Skeletal muscle satellite cell (primary cell): ENCODE results near the gene MATCAP1.

Source experiments
- H3K27me3 ChIP-seq: 2 replicates; pipeline ENCODE4 v1.7.0; 2013; ENCODE audit warnings: low read length; ENCODE audit not compliant: control insufficient read depth, insufficient read depth
- H3K36me3 ChIP-seq: 2 replicates; pipeline ENCODE4 v1.7.0; 2013; ENCODE audit warnings: mild to moderate bottlenecking, control low read depth, low read length; ENCODE audit not compliant: insufficient read depth
- H3K4me1 ChIP-seq: 2 replicates; pipeline ENCODE4 v1.7.0; 2013; ENCODE audit warnings: low read length; ENCODE audit not compliant: control insufficient read depth, insufficient read depth
- H3K4me2 ChIP-seq: 2 replicates; pipeline ENCODE4 v1.7.0; 2013; ENCODE audit warnings: mild to moderate bottlenecking, low read length
- H3K4me3 ChIP-seq: 2 replicates; pipeline ENCODE4 v1.7.0; 2013; ENCODE audit warnings: low read length
- H3K9ac ChIP-seq: 2 replicates; pipeline ENCODE4 v1.7.0; 2013; ENCODE audit warnings: mild to moderate bottlenecking, low read depth, low read length, moderate library complexity
- H3K9me3 ChIP-seq: replicated peaks from 2 replicates; pipeline ENCODE4 v1.7.0; 2013; ENCODE audit warnings: mild to moderate bottlenecking, control low read depth, low read length

MATCAP1 gene

DNA sequence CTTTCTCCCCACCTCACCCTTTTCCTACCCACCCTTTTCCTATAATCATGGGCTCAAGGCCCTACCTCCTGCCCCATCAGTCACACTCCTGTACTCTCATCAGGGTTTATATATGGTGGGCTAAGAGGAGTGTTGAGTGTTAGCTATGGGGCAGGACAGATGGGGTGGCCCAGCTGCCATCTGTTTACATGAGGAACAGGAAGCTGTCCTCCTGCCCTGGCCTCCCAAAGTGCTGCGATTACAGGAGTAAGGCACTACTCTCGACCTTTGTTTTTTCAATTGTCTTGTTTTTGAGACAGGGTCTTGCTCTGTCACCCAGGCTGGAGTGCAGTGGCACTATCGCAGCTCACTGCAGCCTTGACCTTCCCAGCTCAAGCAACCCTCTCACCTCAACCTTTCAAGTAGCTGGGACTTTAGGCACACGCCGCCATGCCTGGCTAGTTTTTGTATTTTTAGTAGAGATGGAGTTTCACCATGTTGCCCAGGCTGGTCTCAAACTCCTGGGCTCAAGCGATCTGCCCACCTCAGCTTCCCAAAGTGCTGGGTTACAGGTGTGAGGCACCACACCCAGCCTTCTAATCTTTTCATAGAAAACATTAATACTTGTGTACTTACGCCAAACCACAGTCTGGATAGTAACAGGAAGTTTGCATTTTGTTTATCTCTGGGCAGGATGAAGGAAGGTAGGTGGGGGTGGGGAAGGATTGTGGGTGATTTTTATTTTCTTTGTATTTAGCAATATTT is 25.7 kb downstream of the MATCAP1 start:
- H3K36me3 ChIP-seq: no peaks in the 10 kb centered on the region
- no peak overlapping the region for H3K4me2 ChIP-seq
- H3K27me3 ChIP-seq: peaks cover 6% of the 10 kb centered on the region
- H3K9me3 ChIP-seq: no peaks in the 10 kb centered on the region
- H3K4me1 ChIP-seq: peaks cover 25% of the 10 kb centered on the region
- H3K4me3 ChIP-seq: no peak overlapping the region
- no peak overlapping the region for H3K9ac ChIP-seq

DNA sequence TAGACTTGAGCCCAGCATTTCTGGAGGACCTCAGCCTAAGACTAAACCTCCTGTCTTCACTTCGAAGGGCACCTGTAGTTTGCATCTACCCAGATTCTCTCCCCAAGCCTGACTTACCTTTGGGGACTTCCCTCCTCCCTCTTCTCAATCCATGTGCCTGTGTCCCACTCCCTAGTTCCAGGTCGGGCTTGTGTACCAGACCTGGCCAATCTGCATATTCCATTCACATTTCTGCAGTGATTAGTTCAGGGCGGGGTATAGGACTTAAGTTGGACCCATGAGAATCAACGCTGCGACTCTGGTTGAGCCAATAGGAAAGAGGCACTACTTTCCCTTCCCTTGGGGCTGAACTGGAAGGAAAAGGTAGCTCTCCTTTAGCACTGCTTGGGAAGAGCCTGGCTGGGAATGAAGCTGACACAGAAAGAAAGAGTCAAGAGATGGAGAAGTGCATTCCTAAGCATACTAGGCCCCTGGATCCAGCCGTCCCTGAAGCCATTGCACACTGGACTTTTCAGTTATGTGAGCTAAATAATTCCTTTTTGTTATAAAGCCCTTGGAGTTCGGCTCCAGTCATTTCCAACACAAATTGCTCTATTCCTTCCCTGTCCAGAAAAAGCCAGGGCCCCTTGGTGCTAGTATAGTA is 26.5 kb downstream of the MATCAP1 start:
- no peak overlapping the region for H3K9ac ChIP-seq
- H3K4me2 ChIP-seq: no peak overlapping the region
- H3K36me3 ChIP-seq: no peaks in the 10 kb centered on the region
- no peaks in the 10 kb centered on the region for H3K27me3 ChIP-seq
- no peak overlapping the region for H3K4me3 ChIP-seq
- no peaks in the 10 kb centered on the region for H3K9me3 ChIP-seq
- H3K4me1 ChIP-seq: peaks cover 19% of the 10 kb centered on the region

DNA sequence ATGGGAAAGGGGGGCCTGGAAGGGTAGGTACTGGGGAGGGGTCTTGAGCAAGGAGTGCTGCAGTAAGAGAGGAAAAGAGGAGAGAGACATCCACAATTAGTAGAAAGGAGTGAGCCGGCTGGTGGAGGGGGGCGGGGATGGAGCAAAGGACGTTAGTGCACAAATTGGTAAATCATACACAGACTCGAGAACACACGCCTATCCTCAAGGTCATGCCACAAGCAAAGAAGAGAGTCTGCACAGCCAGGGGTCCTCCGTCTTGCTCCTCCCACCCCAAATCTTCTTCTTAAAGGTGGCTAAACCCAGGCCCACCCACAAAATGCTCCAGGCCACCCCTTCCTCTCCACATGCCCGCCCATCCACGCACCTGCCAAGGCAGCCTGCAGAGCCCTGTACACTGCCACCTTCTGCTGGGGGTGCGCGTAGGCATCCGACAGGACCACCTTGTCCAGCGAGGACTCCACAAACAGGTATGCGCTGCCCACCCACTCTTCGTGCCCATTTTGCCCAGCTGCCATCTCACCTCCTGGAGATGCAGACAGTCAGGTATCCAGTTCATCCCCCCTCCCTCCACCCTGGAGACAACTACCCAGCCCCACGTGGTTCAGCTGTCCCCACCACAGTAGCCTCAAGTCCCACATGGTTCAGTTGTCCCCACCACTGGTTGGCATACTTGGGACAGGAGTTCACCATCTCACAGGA is 27.5 kb downstream of the MATCAP1 start:
- H3K36me3 ChIP-seq: no peaks in the 10 kb centered on the region
- H3K4me1 ChIP-seq: peaks cover 19% of the 10 kb centered on the region
- no peak overlapping the region for H3K4me3 ChIP-seq
- H3K27me3 ChIP-seq: no peaks in the 10 kb centered on the region
- no peak overlapping the region for H3K4me2 ChIP-seq
- no peaks in the 10 kb centered on the region for H3K9me3 ChIP-seq
- no peak overlapping the region for H3K9ac ChIP-seq

DNA sequence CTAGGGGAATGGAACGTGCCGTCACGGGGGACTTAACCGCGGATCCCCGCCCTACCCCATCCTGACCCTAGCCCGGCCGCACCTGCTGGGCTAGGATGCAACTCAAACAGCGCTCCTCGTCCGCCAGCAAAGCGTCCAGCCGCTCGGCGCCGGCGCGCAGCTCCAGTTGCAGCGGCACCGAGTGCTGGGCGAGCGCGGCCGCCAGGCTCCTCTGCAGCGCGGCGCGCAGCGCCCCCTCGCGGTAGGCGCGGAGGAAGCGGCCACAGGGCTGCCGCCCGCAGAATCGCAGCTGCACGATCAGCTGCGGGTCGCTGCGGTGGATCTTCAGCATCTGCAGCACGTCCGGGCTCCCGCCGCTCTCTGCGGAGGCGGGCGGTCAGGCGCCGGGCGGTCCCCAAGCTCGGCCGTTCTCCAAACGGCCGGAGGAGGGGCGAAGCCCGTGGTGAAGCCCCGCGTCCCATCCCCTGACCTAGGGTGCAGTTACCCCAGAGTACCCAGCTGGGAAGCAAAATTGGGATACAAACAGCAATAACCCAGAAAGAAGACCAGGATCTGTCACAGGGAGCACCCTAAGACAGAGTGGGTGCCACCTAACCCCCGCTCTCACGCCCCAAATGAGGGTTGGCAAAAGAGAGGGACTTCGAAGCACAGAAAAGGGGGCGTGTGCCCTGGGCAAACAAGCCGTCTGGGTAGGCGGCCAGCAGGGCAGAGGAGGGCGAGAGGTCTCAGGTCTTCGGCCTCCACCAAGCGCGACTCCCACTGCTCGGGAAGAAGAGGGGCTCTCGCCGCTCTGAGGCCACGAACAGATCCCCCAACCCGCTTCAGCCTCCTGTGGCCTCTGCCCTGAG is 28.2 kb downstream of the MATCAP1 start:
- Histone ChIP-seq H3K4me2 (peak overlapping the region; percentile 87), H3K4me1 (peaks cover 20% of the 10 kb centered on the region), H3K27me3 (no peaks in the 10 kb centered on the region), H3K9ac (no peak overlapping the region), H3K9me3 (no peaks in the 10 kb centered on the region), H3K36me3 (no peaks in the 10 kb centered on the region), H3K4me3 (peak overlapping the region; percentile 57)

DNA sequence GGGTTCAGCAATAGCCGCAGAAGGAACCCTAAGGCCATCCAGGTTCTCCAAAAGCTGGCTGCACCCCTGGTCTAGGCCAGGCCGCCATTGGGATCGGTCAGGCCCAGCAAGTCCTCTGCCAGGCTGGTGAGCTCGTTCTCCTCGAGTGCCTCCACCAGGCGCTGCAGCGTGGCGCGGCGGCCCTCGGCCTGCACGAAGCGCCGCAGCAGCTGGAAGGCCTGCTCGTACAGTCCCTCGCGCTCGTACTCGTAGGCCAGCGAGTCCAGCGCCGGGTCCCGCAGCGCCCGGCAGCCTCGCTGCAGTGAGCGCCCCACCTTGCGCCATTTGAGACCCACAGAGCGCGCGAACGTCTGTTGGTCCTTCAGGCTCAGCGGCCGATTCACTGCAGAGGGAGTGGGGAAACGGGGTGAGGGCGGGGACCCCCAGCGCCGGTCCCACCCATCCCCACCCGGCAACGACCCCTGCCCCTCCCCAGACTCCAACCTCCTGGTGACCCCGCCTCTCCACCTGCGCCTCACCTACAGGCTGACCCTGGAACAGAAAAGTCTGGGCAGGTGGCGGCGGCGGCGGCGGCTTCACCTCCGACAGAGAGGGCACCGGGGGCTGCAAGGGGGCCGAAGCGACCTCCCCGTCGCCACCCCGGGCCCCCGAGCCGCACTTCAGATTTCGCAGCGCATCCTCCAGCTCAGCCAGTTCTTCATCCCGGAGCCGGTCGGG is 29.0 kb downstream of the MATCAP1 start:
- Histone ChIP-seq H3K9me3 (no peaks in the 10 kb centered on the region), H3K4me2 (peak overlapping the region; percentile 87), H3K4me3 (peak overlapping the region; percentile 57), H3K4me1 (peaks cover 25% of the 10 kb centered on the region), H3K27me3 (no peaks in the 10 kb centered on the region), H3K36me3 (peaks cover 4% of the 10 kb centered on the region), H3K9ac (no peak overlapping the region)

DNA sequence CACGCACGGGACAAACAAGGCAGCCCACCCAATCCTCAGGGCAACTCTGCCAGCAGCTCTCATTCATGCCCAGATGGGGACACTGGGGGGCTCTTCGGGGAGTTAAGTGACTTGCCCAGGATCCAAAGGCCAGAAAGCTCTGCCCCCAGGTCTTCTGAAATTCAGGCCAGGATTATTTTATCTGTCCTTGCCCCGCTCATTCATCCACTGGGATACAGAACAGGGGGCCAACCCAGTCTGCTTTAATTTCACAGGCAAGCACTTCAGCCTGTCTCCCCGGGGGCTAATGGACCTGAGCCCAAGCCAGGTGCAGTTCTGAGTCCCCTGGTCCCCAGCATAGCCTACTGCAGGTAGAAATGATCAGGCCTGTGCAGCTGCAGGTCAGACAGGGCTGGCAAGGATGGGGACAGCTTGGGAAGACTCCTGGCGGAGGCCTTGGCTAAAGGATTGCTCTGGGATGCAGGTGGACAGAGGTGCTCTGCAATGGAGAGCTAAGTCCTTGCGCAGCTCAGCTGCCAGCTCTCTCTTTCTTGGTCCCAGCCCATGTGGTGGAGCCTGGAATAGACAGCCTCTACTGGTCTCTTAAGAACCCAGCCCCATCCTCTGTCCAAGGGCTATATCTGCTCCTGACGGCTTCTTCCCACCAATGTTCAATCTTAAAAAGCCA is 32.2 kb downstream of the MATCAP1 start:
- no peaks in the 10 kb centered on the region for H3K9me3 ChIP-seq
- peak overlapping the region; percentile 89 for H3K4me3 ChIP-seq
- peaks cover 28% of the 10 kb centered on the region for H3K36me3 ChIP-seq
- peak overlapping the region; percentile 93 for H3K9ac ChIP-seq
- H3K4me1 ChIP-seq: peaks cover 21% of the 10 kb centered on the region
- peak overlapping the region; percentile 90 for H3K4me2 ChIP-seq
- no peaks in the 10 kb centered on the region for H3K27me3 ChIP-seq

DNA sequence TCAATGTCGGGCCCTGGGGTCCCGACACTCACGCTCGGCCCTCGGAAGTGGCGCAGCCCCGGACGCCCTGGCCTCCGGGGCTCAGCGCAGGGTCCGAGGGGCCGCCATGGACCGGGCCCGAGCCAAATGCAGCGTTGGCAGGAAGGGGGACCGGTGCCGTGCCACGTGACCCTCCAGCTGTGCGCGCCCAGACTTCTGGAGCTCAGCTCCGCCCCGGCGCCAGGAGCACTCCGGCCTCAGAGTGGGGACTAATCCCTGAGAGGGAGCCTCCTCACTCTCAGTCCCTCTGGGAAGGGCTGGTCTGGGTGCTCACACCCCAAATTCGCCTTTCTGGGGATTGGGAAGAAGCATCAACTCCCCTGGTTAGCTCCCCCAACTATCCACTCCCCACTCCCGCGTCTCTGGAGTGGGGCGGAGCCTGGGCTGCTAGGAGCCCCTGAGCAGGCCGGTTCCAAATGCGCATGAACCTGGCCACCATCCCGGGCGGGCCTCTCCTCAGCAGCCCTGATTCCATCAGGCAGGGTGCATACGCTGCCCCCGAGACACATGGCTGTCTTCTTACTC is 32.8 kb downstream of the MATCAP1 start, which contains the start of gene B3GNT9:
TSS of gene B3GNT9 (minus strand) at position 166 of the 564 bp plus-strand sequence. CDS start 513 bp downstream, outside the sequence.
- Histone ChIP-seq H3K4me3 (peak within 1 kb of the TSS; percentile 89), H3K9me3 (no peaks in the 10 kb centered on the region), H3K36me3 (peaks cover 35% of the 10 kb centered on the region), H3K9ac (peak within 1 kb of the TSS; percentile 93), H3K27me3 (no peaks in the 10 kb centered on the region), H3K4me2 (peak within 1 kb of the TSS; percentile 90), H3K4me1 (peaks cover 21% of the 10 kb centered on the region)

DNA sequence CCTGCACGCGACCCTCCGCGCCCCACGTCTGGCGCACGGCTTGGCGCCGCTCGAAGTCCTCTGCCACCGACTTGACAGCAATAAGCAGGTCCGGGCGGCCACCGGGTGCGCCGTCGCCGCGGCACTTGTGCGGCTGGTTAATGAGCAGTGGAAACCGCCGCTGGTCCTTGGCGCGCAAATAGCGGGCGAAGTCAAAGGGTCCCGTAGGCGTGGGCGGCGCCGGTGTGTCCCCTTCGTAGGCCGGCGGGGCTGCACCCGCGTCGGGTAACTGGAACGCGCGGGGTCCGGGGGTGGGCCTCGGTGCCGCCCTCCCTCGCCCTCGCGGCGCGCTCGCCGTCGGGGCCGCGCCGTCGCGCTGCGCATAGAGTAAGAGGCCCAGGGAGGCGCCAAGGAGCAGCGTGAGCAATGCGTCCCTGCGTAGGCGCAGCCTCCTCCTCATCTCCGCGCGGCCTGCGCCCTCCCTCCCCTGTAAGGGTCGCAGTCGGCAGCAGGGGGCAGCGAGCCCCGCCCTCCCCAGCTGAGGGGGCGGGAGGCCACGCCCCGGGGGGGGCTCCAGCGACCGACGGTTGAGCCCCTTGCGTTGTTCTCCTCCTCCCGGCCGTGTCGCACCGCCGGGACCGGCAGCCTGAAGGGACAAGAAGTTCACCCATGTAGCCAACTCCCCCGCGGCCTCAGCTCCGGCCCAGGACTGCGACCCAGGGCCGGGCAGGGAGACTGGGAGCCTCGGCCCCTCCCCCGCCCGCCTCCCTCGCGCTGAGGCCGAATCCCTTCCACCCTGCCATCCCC is 33.5 kb downstream of the MATCAP1 start:
- Histone ChIP-seq H3K9me3 (no peaks in the 10 kb centered on the region), H3K4me2 (peak overlapping the region; percentile 90), H3K9ac (peak overlapping the region; percentile 93), H3K36me3 (peaks cover 42% of the 10 kb centered on the region), H3K4me3 (peak overlapping the region; percentile 89), H3K27me3 (no peaks in the 10 kb centered on the region), H3K4me1 (peaks cover 17% of the 10 kb centered on the region)

DNA sequence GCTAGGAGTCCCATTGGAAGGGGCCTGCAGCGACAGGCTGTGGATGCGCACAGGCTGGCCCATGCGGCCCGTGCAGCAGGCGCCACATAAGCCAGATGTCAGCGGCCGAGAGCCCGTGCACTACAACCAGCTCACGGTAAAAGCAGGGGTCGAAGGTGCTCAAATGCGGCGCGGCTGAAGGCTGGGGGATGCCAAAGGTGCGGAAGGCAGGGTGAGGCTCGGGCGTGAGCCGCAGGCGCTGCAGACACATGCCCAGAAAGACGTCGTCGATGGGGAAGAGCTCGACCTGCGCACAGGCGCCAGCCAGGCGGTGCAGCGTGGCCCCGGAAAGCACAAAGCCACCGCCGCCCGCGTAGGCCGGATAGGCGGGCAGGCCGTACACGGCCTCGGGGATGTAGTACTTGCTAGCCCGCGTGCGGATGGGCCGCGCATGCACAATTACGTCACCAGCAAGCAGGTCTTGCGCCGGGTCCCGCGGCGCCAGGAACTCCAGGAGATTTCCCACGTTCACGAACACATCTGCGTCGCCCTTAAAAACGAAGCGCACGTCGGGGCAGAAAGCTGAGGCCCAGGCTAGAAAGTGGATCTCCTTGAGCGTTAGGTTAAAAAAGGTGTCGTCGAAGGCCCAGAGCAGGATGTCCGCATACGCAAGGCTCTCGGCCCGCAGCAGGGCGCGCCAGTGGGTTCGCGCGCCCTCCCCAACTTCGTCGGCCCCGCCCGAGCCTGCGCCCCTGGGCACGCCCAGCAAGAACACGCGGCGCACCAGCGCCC is 34.3 kb downstream of the MATCAP1 start:
- no peaks in the 10 kb centered on the region for H3K27me3 ChIP-seq
- peak overlapping the region; percentile 90 for H3K4me2 ChIP-seq
- no peaks in the 10 kb centered on the region for H3K9me3 ChIP-seq
- peak overlapping the region; percentile 89 for H3K4me3 ChIP-seq
- peaks cover 14% of the 10 kb centered on the region for H3K4me1 ChIP-seq
- H3K36me3 ChIP-seq: peaks cover 49% of the 10 kb centered on the region
- H3K9ac ChIP-seq: no peak overlapping the region
